Measurements from ENCODE around the gene SLC16A13.
"Not testable (repeated sequence)": the region's sequence is repeated elsewhere in the genome, so short reads cannot be mapped to it uniquely, and the experiment has no call there.

Gene SLC16A13

GRCh38 chr17:7068268-7068667 is 32.5 kb downstream of the SLC16A13 start:
- no peak for DNase-seq

GRCh38 chr17:7070712-7071111 is 34.9 kb downstream of the SLC16A13 start:
- no peak for DNase-seq

- DNase-seq, result no peak
These were observed 36.6 kb downstream of the SLC16A13 start for GRCh38 chr17:7072406-7072805.

- no peak for DNase-seq
These were observed 39.1 kb downstream of the SLC16A13 start for GRCh38 chr17:7074931-7075330.

GRCh38 chr17:7077911-7078546 is 42.2 kb downstream of the SLC16A13 start:
- DNase-seq, result no peak

- DNase-seq, result no peak
These were observed 42.9 kb downstream of the SLC16A13 start for GRCh38 chr17:7078711-7079110.

- DNase-seq, result peak in 1 of 2 donors; percentile 45
These were observed 44.0 kb downstream of the SLC16A13 start, which contains the start of gene CLEC10A for GRCh38 chr17:7079581-7080455. TSS of gene CLEC10A (minus strand) at chr17:7080251. CDS start at chr17:7078812, 1,439 bp downstream.

GRCh38 chr17:7080456-7081041 is 44.7 kb downstream of the SLC16A13 start:
- DNase-seq, result no peak

GRCh38 chr17:7081341-7082062 is 45.7 kb downstream of the SLC16A13 start:
- no peak for DNase-seq

GRCh38 chr17:7083592-7083991 is 47.8 kb downstream of the SLC16A13 start:
- no peak for DNase-seq

GRCh38 chr17:7084088-7084487 is 48.3 kb downstream of the SLC16A13 start:
- no peak for DNase-seq

- not testable (repeated sequence) for DNase-seq
These were observed 52.6 kb downstream of the SLC16A13 start for GRCh38 chr17:7088442-7088841.

GRCh38 chr17:7089570-7089969 is 53.8 kb downstream of the SLC16A13 start:
- DNase-seq, result not testable (repeated sequence)

Measured in bone marrow (tissue), 2 donors.